Measurements from ENCODE around the gene M1AP. TPM values are rescaled to one million over a fixed set of nuclear protein-coding genes. Genes with fewer than 3 reads are reported as not detected.

The M1AP gene
- total RNA-seq, 4 donors from 2014 or later = 0.27 TPM; not detected in 3

GRCh38 chr2:74576211-74576862 lies 71.8 kb downstream of the M1AP start:
- Histone ChIP-seq H3K27me3 (no peaks in the 10 kb centered on the region), H3K36me3 (no peaks in the 10 kb centered on the region), H3K4me3 (no peak overlapping the region), H3K4me1 (peaks cover 0 to 5% (median 0%) of the 10 kb centered on the region in 4 donors), H3K27ac (peak overlapping the region in 3 of 4 donors; percentile 26 to 53 (median 44)), H3K9me3 (no peaks in the 10 kb centered on the region)
- in situ Hi-C loops (cut with MboI; ENCODE audit: low pct_ligation_motif_present in 1 of 4, low pct_unique_long_range_greater_than_20kb in 1 of 4, low sequenced_read_pairs in 3 of 4) = loop anchor here in 3 of 4 donors (5.0 to 25.0 kb wide), 2 partner anchors 74 to 89 kb away; partner anchors contain the start of genes CCDC142 (in 2 of the 3), LBX2 (in 2 of the 3) and TTC31 (in 2 of the 3)
- intact Hi-C loops (cut with DNase I; ENCODE audit: low total_unique reads) = no loop called here
- TF ChIP-seq EP300 (IDR thresholded peaks at IDR 0.05; ENCODE audit: low read depth) (no peak), POLR2A (IDR thresholded peaks at IDR 0.05) (no peak), POLR2AphosphoS5 (IDR thresholded peaks at IDR 0.05) (no peak)
- TF ChIP-seq, protein P1, sequence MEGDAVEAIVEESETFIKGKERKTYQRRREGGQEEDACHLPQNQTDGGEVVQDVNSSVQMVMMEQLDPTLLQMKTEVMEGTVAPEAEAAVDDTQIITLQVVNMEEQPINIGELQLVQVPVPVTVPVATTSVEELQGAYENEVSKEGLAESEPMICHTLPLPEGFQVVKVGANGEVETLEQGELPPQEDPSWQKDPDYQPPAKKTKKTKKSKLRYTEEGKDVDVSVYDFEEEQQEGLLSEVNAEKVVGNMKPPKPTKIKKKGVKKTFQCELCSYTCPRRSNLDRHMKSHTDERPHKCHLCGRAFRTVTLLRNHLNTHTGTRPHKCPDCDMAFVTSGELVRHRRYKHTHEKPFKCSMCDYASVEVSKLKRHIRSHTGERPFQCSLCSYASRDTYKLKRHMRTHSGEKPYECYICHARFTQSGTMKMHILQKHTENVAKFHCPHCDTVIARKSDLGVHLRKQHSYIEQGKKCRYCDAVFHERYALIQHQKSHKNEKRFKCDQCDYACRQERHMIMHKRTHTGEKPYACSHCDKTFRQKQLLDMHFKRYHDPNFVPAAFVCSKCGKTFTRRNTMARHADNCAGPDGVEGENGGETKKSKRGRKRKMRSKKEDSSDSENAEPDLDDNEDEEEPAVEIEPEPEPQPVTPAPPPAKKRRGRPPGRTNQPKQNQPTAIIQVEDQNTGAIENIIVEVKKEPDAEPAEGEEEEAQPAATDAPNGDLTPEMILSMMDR (IDR thresholded peaks at IDR 0.05) = no peak
- DNase-seq = no peak
- 84 to 85% methylated on average over 3 to 7 of the region's 7 CpGs for WGBS, 2 donors (ENCODE audit: low coverage in 1 of 2)

DNA sequence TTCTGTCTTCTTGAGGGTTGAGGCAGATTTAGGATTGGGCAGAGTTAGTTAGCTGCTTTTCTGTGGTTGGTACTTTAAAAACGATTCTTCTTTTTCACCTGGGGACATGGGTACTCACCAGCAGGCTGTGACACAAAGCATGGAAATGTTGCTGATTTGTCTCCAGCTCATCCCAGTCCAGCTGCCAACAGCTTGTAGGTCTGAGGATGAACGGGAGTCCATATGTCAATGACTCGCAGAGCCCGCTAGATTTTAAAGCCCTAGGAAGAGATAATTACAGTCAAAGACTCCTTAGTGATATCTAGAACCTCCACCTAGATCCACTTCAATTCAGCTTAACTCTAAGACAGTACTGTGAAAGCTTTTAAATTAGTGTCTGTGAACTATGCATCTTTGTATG lies 72.8 kb downstream of the M1AP start:
- no peak overlapping the region for H3K4me3 ChIP-seq
- 78 to 90% methylated on average over 4 of the region's 4 CpGs for WGBS, 2 donors (ENCODE audit: low coverage in 1 of 2)
- no peaks in the 10 kb centered on the region for H3K27me3 ChIP-seq
- DNase-seq = no peak
- TF ChIP-seq POLR2A (IDR thresholded peaks at IDR 0.05) (no peak), POLR2AphosphoS5 (IDR thresholded peaks at IDR 0.05) (no peak), EP300 (IDR thresholded peaks at IDR 0.05; ENCODE audit: low read depth) (no peak)
- in situ Hi-C loops (cut with MboI; ENCODE audit: low pct_ligation_motif_present in 1 of 4, low pct_unique_long_range_greater_than_20kb in 1 of 4, low sequenced_read_pairs in 3 of 4) (loop anchor here in 3 of 4 donors (5.0 to 25.0 kb wide), 2 partner anchors 73 to 88 kb away; partner anchors contain the start of genes CCDC142 (in 2 of the 3), LBX2 (in 2 of the 3) and TTC31 (in 2 of the 3)), intact Hi-C loops (cut with DNase I; ENCODE audit: low total_unique reads) (no loop called here)
- peaks cover 0 to 5% (median 0%) of the 10 kb centered on the region in 4 donors for H3K4me1 ChIP-seq
- H3K27ac ChIP-seq = no peak overlapping the region
- H3K9me3 ChIP-seq = no peaks in the 10 kb centered on the region
- H3K36me3 ChIP-seq = no peaks in the 10 kb centered on the region

GRCh38 chr2:74573747-74574562 lies 74.2 kb downstream of the M1AP start:
- Histone ChIP-seq H3K36me3 (no peaks in the 10 kb centered on the region), H3K4me1 (peaks cover 0 to 5% (median 0%) of the 10 kb centered on the region in 4 donors), H3K27ac (peak overlapping the region in 1 of 4 donors; percentile 1), H3K9me3 (no peaks in the 10 kb centered on the region), H3K4me3 (no peak overlapping the region), H3K27me3 (no peaks in the 10 kb centered on the region)
- 59 to 69% methylated on average over 3 to 7 of the region's 7 CpGs for WGBS, 2 donors (ENCODE audit: low coverage in 1 of 2)
- DNase-seq = no peak
- in situ Hi-C loops (cut with MboI; ENCODE audit: low pct_ligation_motif_present in 1 of 4, low pct_unique_long_range_greater_than_20kb in 1 of 4, low sequenced_read_pairs in 3 of 4) = no loop called here
- intact Hi-C loops (cut with DNase I; ENCODE audit: low total_unique reads) = no loop called here
- TF ChIP-seq POLR2AphosphoS5 (IDR thresholded peaks at IDR 0.05) (no peak), EP300 (IDR thresholded peaks at IDR 0.05; ENCODE audit: low read depth) (no peak), POLR2A (IDR thresholded peaks at IDR 0.05) (no peak)
- TF ChIP-seq, protein P1 (IDR thresholded peaks at IDR 0.05) = no peak

DNA sequence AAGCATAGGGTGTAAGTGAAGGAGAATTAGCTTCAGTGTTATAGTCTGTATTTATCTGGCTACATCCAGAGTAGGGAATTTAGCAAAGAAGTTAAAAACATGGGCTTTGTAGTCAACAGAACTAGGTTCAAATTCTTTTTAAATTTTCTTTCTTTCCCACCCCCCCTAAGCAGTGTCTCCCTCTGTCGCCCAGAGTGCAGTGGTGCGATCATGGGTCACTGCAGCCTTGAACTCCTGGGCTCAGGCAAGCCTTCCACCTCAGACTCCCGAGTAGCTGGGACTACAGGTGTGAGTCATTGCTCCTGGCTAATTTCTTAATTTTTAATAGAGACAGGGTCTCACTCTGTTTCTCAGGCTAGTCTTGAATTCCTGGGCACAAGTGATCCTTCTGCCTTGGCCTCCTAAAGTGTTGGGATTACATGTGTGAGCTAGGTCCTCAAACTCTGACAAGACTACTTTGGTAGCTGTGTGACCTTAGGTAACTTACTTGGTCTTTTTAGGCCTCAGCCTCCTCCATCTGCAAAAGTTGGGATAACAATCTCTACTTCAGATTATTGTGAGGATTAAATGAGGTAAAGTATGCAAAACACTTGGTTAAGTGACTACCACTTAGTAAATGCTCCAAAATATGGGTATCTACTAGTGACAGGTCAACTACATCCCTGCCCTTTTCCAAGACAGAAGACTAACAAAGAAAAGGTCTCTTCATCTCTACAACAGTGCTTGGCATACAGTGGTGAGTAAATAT lies 75.8 kb downstream of the M1AP start:
- no peaks in the 10 kb centered on the region for H3K27me3 ChIP-seq
- H3K9me3 ChIP-seq = no peaks in the 10 kb centered on the region
- peaks cover 0 to 5% (median 0%) of the 10 kb centered on the region in 4 donors for H3K4me1 ChIP-seq
- in situ Hi-C loops (cut with MboI; ENCODE audit: low pct_ligation_motif_present in 1 of 4, low pct_unique_long_range_greater_than_20kb in 1 of 4, low sequenced_read_pairs in 3 of 4) (no loop called here), intact Hi-C loops (cut with DNase I; ENCODE audit: low total_unique reads) (no loop called here)
- TF ChIP-seq POLR2A (IDR thresholded peaks at IDR 0.05) (no peak), EP300 (IDR thresholded peaks at IDR 0.05; ENCODE audit: low read depth) (no peak), POLR2AphosphoS5 (IDR thresholded peaks at IDR 0.05) (no peak)
- TF ChIP-seq, protein P1 (IDR thresholded peaks at IDR 0.05) = no peak
- WGBS, 2 donors (ENCODE audit: low coverage in 1 of 2) = 47% methylated on average over 3 of the region's 3 CpGs; no CpG with 5 or more reads in 1 of the 2 donors
- DNase-seq = no peak
- no peak overlapping the region for H3K4me3 ChIP-seq
- H3K36me3 ChIP-seq = no peaks in the 10 kb centered on the region
- no peak overlapping the region for H3K27ac ChIP-seq
